ENCODE measurements around the gene SCN4B.
"Not testable (repeated sequence)": the region's sequence is repeated elsewhere in the genome, so short reads cannot be mapped to it uniquely, and the experiment has no call there.

Gene SCN4B

GRCh38 chr11:118193910-118194566 lies 41.4 kb upstream of the SCN4B start:
- no peak for TF ChIP-seq FOXP2 (optimal IDR thresholded peaks at IDR 0.05; ENCODE audit: control extremely low read depth, extremely low read length, insufficient read depth)
- no peak for TF ChIP-seq EZH2 (IDR thresholded peaks at IDR 0.05)
- TF ChIP-seq POLR2AphosphoS5 (IDR thresholded peaks at IDR 0.05; ENCODE audit: borderline replicate concordance, low read depth, low read length) = no peak
- H3K9ac ChIP-seq (ENCODE audit: insufficient read length) = no peak overlapping the region
- DNase-seq (ENCODE audit: low read depth, low spot score) = no peak
- no peak overlapping the region for H3K4me3 ChIP-seq
- H3K36me3 ChIP-seq (ENCODE audit: insufficient read depth, low read length) = no peaks in the 10 kb centered on the region
- H3K9me3 ChIP-seq (ENCODE audit: low read depth, low read length) = no peaks in the 10 kb centered on the region
- H3K27ac ChIP-seq = no peak overlapping the region

GRCh38 chr11:118192817-118193216 lies 40.2 kb upstream of the SCN4B start:
- DNase-seq (ENCODE audit: low read depth, low spot score); H3K27ac ChIP-seq; H3K9me3 ChIP-seq (ENCODE audit: low read depth, low read length); H3K9ac ChIP-seq (ENCODE audit: insufficient read length); H3K4me3 ChIP-seq; H3K36me3 ChIP-seq (ENCODE audit: insufficient read depth, low read length): not testable (repeated sequence)

- not testable (repeated sequence) for H3K4me3 ChIP-seq; H3K27ac ChIP-seq; H3K36me3 ChIP-seq (ENCODE audit: insufficient read depth, low read length); H3K9ac ChIP-seq (ENCODE audit: insufficient read length); DNase-seq (ENCODE audit: low read depth, low spot score); H3K9me3 ChIP-seq (ENCODE audit: low read depth, low read length)
Measured at GRCh38 chr11:118190942-118191506, 38.4 kb upstream of the SCN4B start.

- Histone ChIP-seq H3K36me3 (ENCODE audit: insufficient read depth, low read length) (no peaks in the 10 kb centered on the region), H3K4me3 (no peak overlapping the region), H3K9ac (ENCODE audit: insufficient read length) (no peak overlapping the region), H3K27ac (no peak overlapping the region), H3K9me3 (ENCODE audit: low read depth, low read length) (no peaks in the 10 kb centered on the region)
- TF ChIP-seq FOXP2 (optimal IDR thresholded peaks at IDR 0.05; ENCODE audit: control extremely low read depth, extremely low read length, insufficient read depth) (no peak), EZH2 (IDR thresholded peaks at IDR 0.05) (no peak), POLR2AphosphoS5 (IDR thresholded peaks at IDR 0.05; ENCODE audit: borderline replicate concordance, low read depth, low read length) (no peak)
- DNase-seq (ENCODE audit: low read depth, low spot score) = no peak
Measured at GRCh38 chr11:118186346-118187107, 33.9 kb upstream of the SCN4B start.

- TF ChIP-seq FOXP2 (optimal IDR thresholded peaks at IDR 0.05; ENCODE audit: control extremely low read depth, extremely low read length, insufficient read depth) = no peak
- TF ChIP-seq EZH2 (IDR thresholded peaks at IDR 0.05) = no peak
- TF ChIP-seq POLR2AphosphoS5 (IDR thresholded peaks at IDR 0.05; ENCODE audit: borderline replicate concordance, low read depth, low read length) = no peak
- Histone ChIP-seq H3K27ac (no peak overlapping the region), H3K4me3 (no peak overlapping the region), H3K36me3 (ENCODE audit: insufficient read depth, low read length) (no peaks in the 10 kb centered on the region), H3K9ac (ENCODE audit: insufficient read length) (no peak overlapping the region), H3K9me3 (ENCODE audit: low read depth, low read length) (no peaks in the 10 kb centered on the region)
- no peak for DNase-seq (ENCODE audit: low read depth, low spot score)
Measured at GRCh38 chr11:118184784-118185579, 32.4 kb upstream of the SCN4B start.

GRCh38 chr11:118183691-118184090 lies 31.1 kb upstream of the SCN4B start:
- H3K4me3 ChIP-seq; H3K9me3 ChIP-seq (ENCODE audit: low read depth, low read length); H3K36me3 ChIP-seq (ENCODE audit: insufficient read depth, low read length); H3K9ac ChIP-seq (ENCODE audit: insufficient read length); H3K27ac ChIP-seq; DNase-seq (ENCODE audit: low read depth, low spot score): not testable (repeated sequence)

- TF ChIP-seq FOXP2 (optimal IDR thresholded peaks at IDR 0.05; ENCODE audit: control extremely low read depth, extremely low read length, insufficient read depth) (no peak), EZH2 (IDR thresholded peaks at IDR 0.05) (no peak), POLR2AphosphoS5 (IDR thresholded peaks at IDR 0.05; ENCODE audit: borderline replicate concordance, low read depth, low read length) (no peak)
- no peaks in the 10 kb centered on the region for H3K36me3 ChIP-seq (ENCODE audit: insufficient read depth, low read length)
- DNase-seq (ENCODE audit: low read depth, low spot score) = no peak
- no peak overlapping the region for H3K4me3 ChIP-seq
- no peak overlapping the region for H3K27ac ChIP-seq
- H3K9me3 ChIP-seq (ENCODE audit: low read depth, low read length) = no peaks in the 10 kb centered on the region
- no peak overlapping the region for H3K9ac ChIP-seq (ENCODE audit: insufficient read length)
Measured at GRCh38 chr11:118180300-118180703, 27.7 kb upstream of the SCN4B start.

- TF ChIP-seq FOXP2 (optimal IDR thresholded peaks at IDR 0.05; ENCODE audit: control extremely low read depth, extremely low read length, insufficient read depth) (no peak), EZH2 (IDR thresholded peaks at IDR 0.05) (no peak), POLR2AphosphoS5 (IDR thresholded peaks at IDR 0.05; ENCODE audit: borderline replicate concordance, low read depth, low read length) (no peak)
- DNase-seq (ENCODE audit: low read depth, low spot score) = no peak
- no peak overlapping the region for H3K27ac ChIP-seq
- H3K9me3 ChIP-seq (ENCODE audit: low read depth, low read length) = no peaks in the 10 kb centered on the region
- no peak overlapping the region for H3K4me3 ChIP-seq
- H3K36me3 ChIP-seq (ENCODE audit: insufficient read depth, low read length) = no peaks in the 10 kb centered on the region
- H3K9ac ChIP-seq (ENCODE audit: insufficient read length) = no peak overlapping the region
Measured at GRCh38 chr11:118176778-118177134, 24.1 kb upstream of the SCN4B start.
